ENCODE results near the gene SPEM2. TPM values are rescaled to one million over a fixed set of nuclear protein-coding genes. Genes with fewer than 3 reads are reported as not detected.

The SPEM2 gene
- total RNA-seq, 5 donors from 2014 or later (not counting 1 experiment from before 2014, with no cell fraction given) = not detected

DNA sequence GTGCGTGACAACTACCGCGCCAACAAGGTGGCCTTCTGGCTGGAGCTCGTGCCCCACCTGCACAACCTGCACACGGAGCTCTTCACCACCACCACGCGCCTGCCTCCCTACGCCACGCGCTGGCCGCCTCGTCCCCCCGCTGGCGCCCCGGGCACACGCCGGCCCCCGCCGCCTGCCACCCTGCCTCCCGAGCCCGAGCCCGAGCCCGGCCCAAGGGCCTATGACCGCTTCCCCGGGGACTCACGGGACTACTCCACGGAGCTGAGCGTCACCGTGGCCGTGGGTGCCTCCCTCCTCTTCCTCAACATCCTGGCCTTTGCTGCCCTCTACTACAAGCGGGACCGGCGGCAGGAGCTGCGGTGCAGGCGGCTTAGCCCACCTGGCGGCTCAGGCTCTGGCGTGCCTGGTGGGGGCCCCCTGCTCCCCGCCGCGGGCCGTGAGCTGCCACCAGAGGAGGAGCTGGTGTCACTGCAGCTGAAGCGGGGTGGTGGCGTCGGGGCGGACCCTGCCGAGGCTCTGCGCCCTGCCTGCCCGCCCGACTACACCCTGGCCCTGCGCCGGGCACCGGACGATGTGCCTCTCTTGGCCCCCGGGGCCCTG is 8.3 kb upstream of the SPEM2 start:
- Histone ChIP-seq H3K36me3 (ENCODE audit: control insufficient read depth in 2 of 2, extremely low read depth in 1 of 2, insufficient read depth in 1 of 2, low read length in 1 of 2) (no peaks in the 10 kb centered on the region), H3K27ac (ENCODE audit: low read length) (no peak overlapping the region), H3K4me3 (ENCODE audit: control insufficient read depth in 1 of 2, extremely low read depth in 1 of 2, low read length in 1 of 2) (no peak overlapping the region), H3K4me1 (ENCODE audit: control insufficient read depth in 1 of 2, extremely low read depth in 1 of 2, insufficient read depth in 2 of 2, low read length in 2 of 2) (no peaks in the 10 kb centered on the region), H3K27me3 (replicated peaks in 1 of 2; ENCODE audit: control insufficient read depth in 2 of 2, extremely low read depth in 1 of 2, insufficient read depth in 2 of 2, low read length in 1 of 2) (peaks cover 0 to 21% of the 10 kb centered on the region in 2 experiments), H3K9me3 (no peaks in the 10 kb centered on the region)
- Mint-ChIP-seq H3K4me1 (no peaks in the 10 kb centered on the region), H3K27me3 (peaks cover 0 to 4% of the 10 kb centered on the region in 2 donors), H3K4me3 (no peak overlapping the region), H3K36me3 (no peaks in the 10 kb centered on the region), H3K27ac (no peak overlapping the region), H3K9me3 (no peaks in the 10 kb centered on the region)
- no peak for ATAC-seq (replicated peaks in 1 of 4)
- 95% methylated on average over 43 of the region's 54 CpGs for WGBS (ENCODE audit: insufficient coverage)
- ChIA-PET POLR2A (no interaction called here), CTCF (no interaction called here)
- no peak for DNase-seq

- H3K9me3 Mint-ChIP-seq = no peaks in the 10 kb centered on the region
- no peak for ATAC-seq (replicated peaks in 1 of 4)
- Histone ChIP-seq H3K27me3 (replicated peaks in 1 of 2; ENCODE audit: control insufficient read depth in 2 of 2, extremely low read depth in 1 of 2, insufficient read depth in 2 of 2, low read length in 1 of 2) (peaks cover 0 to 21% of the 10 kb centered on the region in 2 experiments), H3K4me3 (ENCODE audit: control insufficient read depth in 1 of 2, extremely low read depth in 1 of 2, low read length in 1 of 2) (no peak overlapping the region), H3K27ac (ENCODE audit: low read length) (no peak overlapping the region), H3K9me3 (no peaks in the 10 kb centered on the region), H3K4me1 (ENCODE audit: control insufficient read depth in 1 of 2, extremely low read depth in 1 of 2, insufficient read depth in 2 of 2, low read length in 2 of 2) (no peaks in the 10 kb centered on the region), H3K36me3 (ENCODE audit: control insufficient read depth in 2 of 2, extremely low read depth in 1 of 2, insufficient read depth in 1 of 2, low read length in 1 of 2) (no peaks in the 10 kb centered on the region)
- no peak overlapping the region for H3K27ac Mint-ChIP-seq
- 83% methylated on average over 9 of the region's 18 CpGs for WGBS (ENCODE audit: insufficient coverage)
- DNase-seq = no peak
- CTCF ChIA-PET = interaction anchor here in 1 of 2 donors (0.5 kb wide), 1 partner anchor 116 kb away, joined by 3 read pairs; no protein-coding TSS in a partner anchor
- H3K4me3 Mint-ChIP-seq = no peak overlapping the region
- POLR2A ChIA-PET = no interaction called here
- no peaks in the 10 kb centered on the region for H3K4me1 Mint-ChIP-seq
- no peaks in the 10 kb centered on the region for H3K36me3 Mint-ChIP-seq
- peaks cover 0 to 4% of the 10 kb centered on the region in 2 donors for H3K27me3 Mint-ChIP-seq
Observed at GRCh38 chr17:7418472-7419152, 6.8 kb upstream of the SPEM2 start.

DNA sequence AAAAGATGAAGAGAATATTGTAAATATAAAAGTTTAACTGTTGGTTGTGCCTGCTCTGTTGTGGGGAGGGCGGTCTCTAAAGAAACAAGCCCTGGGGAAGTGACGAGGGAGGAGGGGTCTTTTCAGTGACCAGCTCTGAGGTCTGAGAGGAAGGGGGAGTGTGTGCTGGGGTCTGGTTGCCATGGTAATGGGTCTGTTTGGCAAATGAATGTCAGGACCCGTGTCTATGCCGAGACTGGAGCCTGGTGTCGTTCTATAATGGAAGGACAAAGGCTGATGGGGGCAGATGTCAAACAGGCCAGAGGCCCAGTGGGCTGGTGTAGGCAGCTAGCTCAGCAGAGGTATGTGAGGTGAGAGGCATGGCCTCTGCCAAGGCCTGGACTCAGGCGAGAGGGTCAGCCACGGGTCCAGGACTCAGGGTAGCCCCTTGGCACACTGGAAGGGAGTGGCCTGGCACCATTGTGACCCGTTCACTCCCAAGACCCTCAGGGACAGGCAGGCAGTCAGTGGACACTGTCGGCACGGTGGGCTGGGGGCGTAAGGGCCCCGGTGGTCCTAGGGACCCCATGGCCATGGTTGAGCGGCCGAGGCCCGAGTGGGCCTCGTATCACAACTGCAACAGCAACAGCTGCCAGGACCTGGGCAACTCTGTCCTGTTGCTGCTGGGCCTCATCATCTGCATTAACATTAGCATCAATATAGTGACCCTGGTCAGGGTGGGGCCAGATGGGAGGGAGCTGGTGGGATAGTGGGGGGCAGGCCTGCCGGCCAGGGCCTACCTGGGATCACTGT is 5.4 kb upstream of the SPEM2 start, which contains the start of gene SPEM1:
TSS of gene SPEM1 (plus strand) at position 506 of the 792 bp plus-strand sequence. CDS start at position 567, 61 bp downstream.
- Mint-ChIP-seq H3K4me1 (no peaks in the 10 kb centered on the region), H3K4me3 (no peak within 1 kb of the TSS), H3K27ac (no peak within 1 kb of the TSS), H3K27me3 (peaks cover 0 to 4% of the 10 kb centered on the region in 2 donors), H3K9me3 (no peaks in the 10 kb centered on the region), H3K36me3 (no peaks in the 10 kb centered on the region)
- no peak for ATAC-seq (replicated peaks in 1 of 4)
- Histone ChIP-seq H3K4me1 (ENCODE audit: control insufficient read depth in 1 of 2, extremely low read depth in 1 of 2, insufficient read depth in 2 of 2, low read length in 2 of 2) (no peaks in the 10 kb centered on the region), H3K27me3 (replicated peaks in 1 of 2; ENCODE audit: control insufficient read depth in 2 of 2, extremely low read depth in 1 of 2, insufficient read depth in 2 of 2, low read length in 1 of 2) (peaks cover 0 to 21% of the 10 kb centered on the region in 2 experiments), H3K36me3 (ENCODE audit: control insufficient read depth in 2 of 2, extremely low read depth in 1 of 2, insufficient read depth in 1 of 2, low read length in 1 of 2) (no peaks in the 10 kb centered on the region), H3K9me3 (no peaks in the 10 kb centered on the region), H3K4me3 (ENCODE audit: control insufficient read depth in 1 of 2, extremely low read depth in 1 of 2, low read length in 1 of 2) (no peak within 1 kb of the TSS), H3K27ac (ENCODE audit: low read length) (no peak within 1 kb of the TSS)
- 86% methylated on average over 16 of the region's 17 CpGs for WGBS (ENCODE audit: insufficient coverage)
- no peak for DNase-seq
- ChIA-PET CTCF (no interaction called here), POLR2A (interaction anchor here in 1 of 2 donors (0.6 kb wide), 1 partner anchor 839 kb away, joined by 6 read pairs; no protein-coding TSS in a partner anchor)

GRCh38 chr17:7421186-7421585 is 4.2 kb upstream of the SPEM2 start:
- ChIA-PET POLR2A (no interaction called here), CTCF (no interaction called here)
- Mint-ChIP-seq H3K27me3 (peaks cover 0 to 4% of the 10 kb centered on the region in 2 donors), H3K27ac (no peak overlapping the region), H3K4me3 (no peak overlapping the region), H3K36me3 (no peaks in the 10 kb centered on the region), H3K4me1 (no peaks in the 10 kb centered on the region), H3K9me3 (no peaks in the 10 kb centered on the region)
- Histone ChIP-seq H3K27me3 (replicated peaks in 1 of 2; ENCODE audit: control insufficient read depth in 2 of 2, extremely low read depth in 1 of 2, insufficient read depth in 2 of 2, low read length in 1 of 2) (peaks cover 0 to 21% of the 10 kb centered on the region in 2 experiments), H3K4me1 (ENCODE audit: control insufficient read depth in 1 of 2, extremely low read depth in 1 of 2, insufficient read depth in 2 of 2, low read length in 2 of 2) (no peaks in the 10 kb centered on the region), H3K27ac (ENCODE audit: low read length) (no peak overlapping the region), H3K36me3 (ENCODE audit: control insufficient read depth in 2 of 2, extremely low read depth in 1 of 2, insufficient read depth in 1 of 2, low read length in 1 of 2) (no peaks in the 10 kb centered on the region), H3K9me3 (no peaks in the 10 kb centered on the region), H3K4me3 (ENCODE audit: control insufficient read depth in 1 of 2, extremely low read depth in 1 of 2, low read length in 1 of 2) (no peak overlapping the region)
- no peak for DNase-seq
- no peak for ATAC-seq (replicated peaks in 1 of 4)
- WGBS (ENCODE audit: insufficient coverage) = 93% methylated on average over 8 of the region's 16 CpGs

GRCh38 chr17:7423679-7424078 is 1.7 kb upstream of the SPEM2 start:
- Histone ChIP-seq H3K4me1 (ENCODE audit: control insufficient read depth in 1 of 2, extremely low read depth in 1 of 2, insufficient read depth in 2 of 2, low read length in 2 of 2) (no peaks in the 10 kb centered on the region), H3K36me3 (ENCODE audit: control insufficient read depth in 2 of 2, extremely low read depth in 1 of 2, insufficient read depth in 1 of 2, low read length in 1 of 2) (no peaks in the 10 kb centered on the region), H3K4me3 (ENCODE audit: control insufficient read depth in 1 of 2, extremely low read depth in 1 of 2, low read length in 1 of 2) (no peak overlapping the region), H3K9me3 (no peaks in the 10 kb centered on the region), H3K27ac (ENCODE audit: low read length) (no peak overlapping the region), H3K27me3 (replicated peaks in 1 of 2; ENCODE audit: control insufficient read depth in 2 of 2, extremely low read depth in 1 of 2, insufficient read depth in 2 of 2, low read length in 1 of 2) (peaks cover 0 to 17% of the 10 kb centered on the region in 2 experiments)
- CTCF ChIA-PET = no interaction called here
- Mint-ChIP-seq H3K9me3 (no peaks in the 10 kb centered on the region), H3K27me3 (peaks cover 0 to 4% of the 10 kb centered on the region in 2 donors), H3K36me3 (no peaks in the 10 kb centered on the region), H3K4me3 (no peak overlapping the region), H3K4me1 (no peaks in the 10 kb centered on the region), H3K27ac (peak overlapping the region in 1 of 2 donors; percentile 15)
- DNase-seq = no peak
- POLR2A ChIA-PET = no interaction called here
- 88% methylated on average over 1 of the region's 4 CpGs for WGBS (ENCODE audit: insufficient coverage)
- ATAC-seq (replicated peaks in 1 of 4) = no peak

- peaks cover 0 to 2% of the 10 kb centered on the region in 2 experiments for H3K27me3 ChIP-seq (replicated peaks in 1 of 2; ENCODE audit: control insufficient read depth in 2 of 2, extremely low read depth in 1 of 2, insufficient read depth in 2 of 2, low read length in 1 of 2)
Observed at GRCh38 chr17:7425756-7426155, 340 bp downstream of the SPEM2 start.

More at GRCh38 chr17:7425756-7426155, 340 bp downstream of the SPEM2 start:
- DNase-seq = no peak
- Histone ChIP-seq H3K4me1 (ENCODE audit: control insufficient read depth in 1 of 2, extremely low read depth in 1 of 2, insufficient read depth in 2 of 2, low read length in 2 of 2) (no peaks in the 10 kb centered on the region), H3K9me3 (no peaks in the 10 kb centered on the region), H3K36me3 (ENCODE audit: control insufficient read depth in 2 of 2, extremely low read depth in 1 of 2, insufficient read depth in 1 of 2, low read length in 1 of 2) (no peaks in the 10 kb centered on the region), H3K27ac (ENCODE audit: low read length) (no peak overlapping the region), H3K4me3 (ENCODE audit: control insufficient read depth in 1 of 2, extremely low read depth in 1 of 2, low read length in 1 of 2) (no peak overlapping the region)
- POLR2A ChIA-PET = no interaction called here
- CTCF ChIA-PET = interaction anchor here in 1 of 2 donors (0.7 kb wide), 1 partner anchor 58 kb away, joined by 3 read pairs; no protein-coding TSS in a partner anchor
- WGBS (ENCODE audit: insufficient coverage) = no CpG with 5 or more reads among the region's 8 CpGs
- H3K9me3 Mint-ChIP-seq = no peaks in the 10 kb centered on the region
- no peaks in the 10 kb centered on the region for H3K27me3 Mint-ChIP-seq
- no peaks in the 10 kb centered on the region for H3K4me1 Mint-ChIP-seq
- no peak for ATAC-seq (replicated peaks in 1 of 4)
- H3K4me3 Mint-ChIP-seq = no peak overlapping the region
- no peaks in the 10 kb centered on the region for H3K36me3 Mint-ChIP-seq
- H3K27ac Mint-ChIP-seq = no peak overlapping the region
